BJ (cell line): ENCODE measurements around the gene PIAS4. TPM values are rescaled to one million over a fixed set of nuclear protein-coding genes. Genes with fewer than 3 reads are reported as not detected.

Experiments
- CTCF ChIA-PET: fragments of 350-600 bp; formaldehyde crosslinking; extraction: SDS; loops from one replicate; lab custom pipeline; 2021; ENCODE audit warnings: antibody characterized with exemption, inconsistent platforms; lab: Yijun Ruan, JAX
- POLR2A ChIA-PET: fragments of 300-600 bp; sonication (Branson Sonifier 250); formaldehyde crosslinking; extraction: SDS; loops from one replicate; lab custom pipeline; 2021; ENCODE audit warnings: antibody characterized with exemption; lab: Charles Lee
- DNase-seq: peaks from one replicate; pipeline ENCODE4 v3.0.0-alpha.2; 2011; ENCODE audit warnings: low read depth
- H3K27me3 ChIP-seq: 2 replicates; pipeline ENCODE4 v1.6.0; 2011; ENCODE audit warnings: low read length; ENCODE audit not compliant: control insufficient read depth, insufficient read depth
- H3K36me3 ChIP-seq: 2 replicates; pipeline ENCODE4 v1.5.1; 2011; ENCODE audit warnings: low read length; ENCODE audit not compliant: control insufficient read depth, insufficient read depth
- H3K4me3 ChIP-seq: 2 replicates; pipeline ENCODE4 v1.5.1; 2011; ENCODE audit warnings: low read depth, mild to moderate bottlenecking, control low read depth, low read length
- CTCF ChIP-seq: IDR thresholded peaks from 2 replicates; pipeline ENCODE4 v1.5.1; 2011; ENCODE audit warnings: low read depth, mild to moderate bottlenecking, control low read depth, inconsistent platforms, low read length, moderate library complexity; ENCODE audit not compliant: insufficient read depth
- polyA plus RNA-seq: library from polyadenylated mRNA; depleted of rRNA; stranded (reverse); fragments of >200 nt; gene quantifications from 2 replicates; pipeline ENCODE4 v1.2.3, GENCODE V29; 2011

PIAS4 gene
- polyA plus RNA-seq, 1 experiment: 18.2 TPM

- peak overlapping the region; percentile 63 for H3K4me3 ChIP-seq
- H3K36me3 ChIP-seq: peaks cover 11% of the 10 kb centered on the region
- CTCF ChIA-PET: no interaction called here
- H3K27me3 ChIP-seq: no peaks in the 10 kb centered on the region
- no peak for DNase-seq
- 0 out of 2 replicates have a peak, but pooled peaks have one; percentile 13 for TF ChIP-seq CTCF
- POLR2A ChIA-PET: no interaction called here
These were observed 56.0 kb downstream of the PIAS4 start for GRCh38 chr19:4063369-4064148.

GRCh38 chr19:4064149-4064495 lies 56.6 kb downstream of the PIAS4 start:
- ChIA-PET POLR2A (no interaction called here), CTCF (no interaction called here)
- H3K4me3 ChIP-seq: peak overlapping the region; percentile 63
- TF ChIP-seq CTCF: no peak
- H3K27me3 ChIP-seq: no peaks in the 10 kb centered on the region
- DNase-seq: no peak
- H3K36me3 ChIP-seq: peaks cover 11% of the 10 kb centered on the region

- ChIA-PET POLR2A (no interaction called here), CTCF (interaction anchor here (0.6 kb wide), 1 partner anchor 12 kb away, joined by 3 read pairs; no protein-coding TSS in a partner anchor)
- no peak for DNase-seq
- peak overlapping the region; percentile 63 for H3K4me3 ChIP-seq
- H3K36me3 ChIP-seq: peaks cover 11% of the 10 kb centered on the region
- TF ChIP-seq CTCF: no peak
- H3K27me3 ChIP-seq: no peaks in the 10 kb centered on the region
These were observed 57.1 kb downstream of the PIAS4 start for GRCh38 chr19:4064496-4065260.

GRCh38 chr19:4065430-4066175 lies 58.1 kb downstream of the PIAS4 start:
- ChIA-PET CTCF (interaction anchor here (0.6 kb wide), 1 partner anchor 11 kb away, joined by 3 read pairs; no protein-coding TSS in a partner anchor), POLR2A (no interaction called here)
- Histone ChIP-seq H3K27me3 (no peaks in the 10 kb centered on the region), H3K36me3 (peaks cover 11% of the 10 kb centered on the region), H3K4me3 (peak overlapping the region; percentile 97)
- DNase-seq: peak; percentile 56
- no peak for TF ChIP-seq CTCF
